GM13976 (cell line): ENCODE results near the gene BCKDHA.

Experiments
- DNase-seq: peaks from one replicate; pipeline ENCODE4 v3.0.0; 2012; ENCODE audit warnings: low spot score
- in situ Hi-C: fragments of 300-500 bp; cut with MboI; formaldehyde crosslinking; loops from one replicate; pipeline ENCODE4 v1.12.0; 2022; ENCODE audit warnings: low sequenced_read_pairs, mixed read lengths, inconsistent platforms; ENCODE audit not compliant: unreplicated experiment
- TF ChIP-seq, protein P1 (sequence below): IDR thresholded peaks from 2 replicates; pipeline ENCODE4 v1.5.1; 2012; ENCODE audit warnings: borderline replicate concordance, mild to moderate bottlenecking; ENCODE audit not compliant: insufficient read depth; ENCODE audit errors: extremely low read depth, missing control alignments, control extremely low read depth

Gene BCKDHA

DNA sequence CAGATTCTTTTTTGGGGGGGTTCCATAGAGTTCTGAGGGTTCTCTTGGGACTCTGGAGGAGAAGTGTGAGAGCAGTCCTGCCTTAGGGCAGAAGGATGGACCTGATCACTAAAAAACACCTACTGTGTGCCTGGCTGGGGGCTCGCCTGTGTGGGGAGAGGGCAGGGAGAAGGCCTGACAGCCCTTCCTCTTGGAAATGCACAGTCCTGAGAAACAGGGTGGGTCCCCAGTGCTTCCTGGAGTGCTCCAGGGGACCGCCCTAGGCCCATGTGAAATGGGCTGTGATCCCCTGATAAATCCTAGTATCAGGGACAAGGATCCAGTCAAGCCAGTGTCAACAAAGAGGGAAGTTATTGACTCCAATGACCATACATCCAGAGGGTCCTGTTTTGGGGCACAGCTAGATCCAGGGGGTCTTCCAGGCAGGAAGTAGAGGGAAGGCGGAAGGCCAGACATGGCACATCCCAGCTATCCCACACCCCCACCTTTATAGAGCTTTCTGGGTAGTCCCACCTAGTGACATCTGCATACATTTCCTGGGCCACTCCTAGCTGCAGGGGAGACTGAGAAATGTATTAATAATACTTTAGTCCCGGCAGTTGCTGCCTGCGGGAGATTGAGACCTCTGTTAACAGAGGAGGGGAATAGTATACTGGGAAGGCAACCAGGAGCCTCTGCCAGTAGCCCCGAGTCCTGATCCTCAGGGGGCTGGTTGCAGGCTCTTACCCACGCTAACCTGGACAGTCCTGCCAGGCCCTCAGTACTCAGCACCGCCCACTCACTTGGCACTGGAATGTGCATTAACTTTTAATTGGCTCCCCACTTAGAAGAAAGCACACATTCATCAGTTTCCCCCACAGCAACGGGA, 13.7 kb downstream of the BCKDHA start:
- TF ChIP-seq, protein P1, sequence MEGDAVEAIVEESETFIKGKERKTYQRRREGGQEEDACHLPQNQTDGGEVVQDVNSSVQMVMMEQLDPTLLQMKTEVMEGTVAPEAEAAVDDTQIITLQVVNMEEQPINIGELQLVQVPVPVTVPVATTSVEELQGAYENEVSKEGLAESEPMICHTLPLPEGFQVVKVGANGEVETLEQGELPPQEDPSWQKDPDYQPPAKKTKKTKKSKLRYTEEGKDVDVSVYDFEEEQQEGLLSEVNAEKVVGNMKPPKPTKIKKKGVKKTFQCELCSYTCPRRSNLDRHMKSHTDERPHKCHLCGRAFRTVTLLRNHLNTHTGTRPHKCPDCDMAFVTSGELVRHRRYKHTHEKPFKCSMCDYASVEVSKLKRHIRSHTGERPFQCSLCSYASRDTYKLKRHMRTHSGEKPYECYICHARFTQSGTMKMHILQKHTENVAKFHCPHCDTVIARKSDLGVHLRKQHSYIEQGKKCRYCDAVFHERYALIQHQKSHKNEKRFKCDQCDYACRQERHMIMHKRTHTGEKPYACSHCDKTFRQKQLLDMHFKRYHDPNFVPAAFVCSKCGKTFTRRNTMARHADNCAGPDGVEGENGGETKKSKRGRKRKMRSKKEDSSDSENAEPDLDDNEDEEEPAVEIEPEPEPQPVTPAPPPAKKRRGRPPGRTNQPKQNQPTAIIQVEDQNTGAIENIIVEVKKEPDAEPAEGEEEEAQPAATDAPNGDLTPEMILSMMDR = no peak
- in situ Hi-C loops = no loop called here
- DNase-seq = no peak

DNA sequence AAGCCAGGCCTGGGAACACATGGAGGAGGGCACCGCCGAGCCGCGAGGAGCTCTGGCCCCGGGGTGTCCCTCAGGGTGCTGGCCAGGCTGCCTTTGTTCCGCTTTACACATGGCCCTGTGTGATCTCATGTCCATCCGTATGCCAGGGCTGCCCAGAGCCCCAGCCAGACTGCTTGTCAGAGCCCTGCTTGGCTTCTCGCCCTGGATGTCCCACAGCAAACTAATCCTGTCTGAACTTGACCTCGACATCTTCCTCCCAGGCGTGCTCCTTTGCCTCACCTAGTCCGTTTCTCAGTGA, 14.3 kb downstream of the BCKDHA start:
- in situ Hi-C loops = no loop called here
- TF ChIP-seq, protein P1 = no peak

DNA sequence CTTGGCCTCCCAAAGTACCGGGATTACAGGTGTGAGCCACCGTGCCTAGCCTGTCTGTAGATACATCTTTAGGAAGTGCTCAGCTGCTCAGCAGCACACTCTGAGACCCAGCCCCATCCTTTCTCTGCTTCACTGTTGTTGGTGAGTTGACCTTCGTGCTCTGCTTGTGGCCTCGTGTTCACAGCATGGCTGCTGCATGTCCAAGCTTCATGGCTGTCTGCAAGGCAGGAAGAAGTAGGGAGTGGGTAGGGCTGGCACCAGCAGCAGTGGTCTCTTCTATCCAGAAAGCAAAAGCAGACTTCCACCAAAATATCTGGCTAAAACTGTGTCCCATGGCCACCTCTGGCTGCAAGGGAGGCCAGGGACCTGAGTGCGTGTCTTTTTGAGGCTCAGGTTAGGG, 15.3 kb downstream of the BCKDHA start:
- in situ Hi-C loops = no loop called here
- TF ChIP-seq, protein P1 = no peak
- DNase-seq = no peak

More for the DNA sequence above, 14.3 kb downstream of the BCKDHA start:
- DNase-seq = no peak

DNA sequence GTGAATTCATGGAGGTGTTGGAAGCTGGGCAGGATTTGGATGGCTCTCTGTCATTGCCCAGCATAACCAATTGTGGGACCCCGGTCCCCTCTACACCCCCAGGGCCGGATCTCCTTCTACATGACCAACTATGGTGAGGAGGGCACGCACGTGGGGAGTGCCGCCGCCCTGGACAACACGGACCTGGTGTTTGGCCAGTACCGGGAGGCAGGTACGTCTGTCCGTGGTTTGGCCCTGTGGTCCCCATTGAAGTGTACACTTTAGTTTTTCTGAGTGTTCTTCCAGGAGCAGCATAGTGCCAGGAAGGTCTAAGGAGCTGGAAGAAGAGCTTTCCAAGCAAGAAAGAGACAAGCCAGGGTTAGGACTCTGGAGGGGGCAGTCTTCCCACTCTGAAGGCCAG, 16.3 kb downstream of the BCKDHA start:
- TF ChIP-seq, protein P1 = no peak
- no peak for DNase-seq
- in situ Hi-C loops = no loop called here

DNA sequence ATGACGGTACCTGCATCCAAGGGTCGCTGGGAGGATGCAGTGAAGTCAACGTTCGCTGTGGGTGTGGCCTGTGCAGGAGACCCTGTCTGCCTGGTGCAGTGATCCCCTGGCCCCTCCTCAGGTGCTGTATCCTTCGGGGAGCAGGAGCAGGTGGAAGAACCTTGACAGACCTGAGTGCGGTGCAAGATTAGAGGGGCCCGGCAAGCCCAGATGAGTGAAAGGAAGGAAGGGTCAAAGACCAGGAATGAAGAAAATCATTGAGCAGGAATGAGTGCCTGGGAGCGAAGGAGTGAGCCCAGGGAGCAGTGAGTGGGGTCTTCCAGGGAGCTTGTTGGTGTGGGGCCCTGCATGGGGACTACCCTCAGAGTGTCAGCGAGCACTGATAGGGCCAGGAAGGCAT, 16.8 kb downstream of the BCKDHA start:
- DNase-seq = no peak
- TF ChIP-seq, protein P1 = no peak
- in situ Hi-C loops = no loop called here

DNA sequence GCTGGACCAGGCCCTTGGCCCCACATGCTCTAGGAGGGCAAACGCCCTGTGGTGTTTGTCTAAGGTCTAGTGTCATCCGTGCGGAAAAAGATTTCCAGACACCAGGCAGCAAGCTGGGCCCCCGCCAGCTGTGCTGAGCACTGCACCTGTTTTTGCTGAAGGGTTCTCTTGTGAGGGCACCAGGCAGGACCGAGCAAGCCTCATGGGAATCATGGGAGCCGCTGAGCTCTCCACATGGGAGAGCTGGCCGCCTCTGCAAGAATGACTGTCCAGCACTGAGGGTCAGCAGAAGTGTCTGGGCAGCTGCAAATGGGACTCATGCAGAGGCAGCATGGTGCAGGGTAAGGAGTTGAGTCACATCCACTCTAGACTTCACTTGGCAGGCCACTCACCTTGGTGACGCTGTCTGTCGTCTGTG, 17.5 kb downstream of the BCKDHA start:
- TF ChIP-seq, protein P1 = no peak
- in situ Hi-C loops = no loop called here
- DNase-seq = no peak
